Stimulated activated CD4-positive, alpha-beta T cell treated with anti-CD3 and anti-CD28 coated beads, Interleukin-4, amount 100 ng/mL, for 4 hours (primary cell): ENCODE results near the gene NME9.

Source experiments
- DNase-seq, 2 experiments: peaks; one replicate each; pipeline ENCODE4 v3.0.0-alpha.2; 2020

The NME9 gene

GRCh38 chr3:138270245-138270644 lies 59.4 kb downstream of the NME9 start:
- no peak for DNase-seq

- no peak for DNase-seq
Observed at GRCh38 chr3:138267083-138267482, 62.6 kb downstream of the NME9 start.

GRCh38 chr3:138265745-138266144 lies 63.9 kb downstream of the NME9 start:
- DNase-seq: no peak

- no peak for DNase-seq
Observed at GRCh38 chr3:138263104-138263503, 66.5 kb downstream of the NME9 start.

- DNase-seq: no peak
Observed at GRCh38 chr3:138260611-138261010, 69.0 kb downstream of the NME9 start.

- DNase-seq: no peak
Observed at GRCh38 chr3:138259126-138259525, 70.5 kb downstream of the NME9 start.

- no peak for DNase-seq
Observed at GRCh38 chr3:138257986-138258385, 71.7 kb downstream of the NME9 start.

GRCh38 chr3:138256022-138256421 lies 73.6 kb downstream of the NME9 start:
- no peak for DNase-seq

GRCh38 chr3:138254216-138254615 lies 75.4 kb downstream of the NME9 start:
- no peak for DNase-seq

GRCh38 chr3:138253609-138254008 lies 76.0 kb downstream of the NME9 start:
- no peak for DNase-seq
